ENCODE data around the gene SLC28A3. TPM values are rescaled to one million over a fixed set of nuclear protein-coding genes. Genes with fewer than 3 reads are reported as not detected.

The SLC28A3 gene
- polyA plus RNA-seq, 1 experiment: 0.27 TPM

GRCh38 chr9:84261070-84261746 is 79.3 kb downstream of the SLC28A3 start:
- POLR2A ChIA-PET: interaction anchor here (0.6 kb wide), 1 partner anchor 30 kb away, joined by 4 read pairs; no protein-coding TSS in a partner anchor
- no peaks in the 10 kb centered on the region; the same call in 1 of the 2 replicates for H3K27me3 ChIP-seq (ENCODE audit: control insufficient read depth, insufficient read depth, low read length)
- CTCF ChIA-PET: interaction anchor here (0.6 to 2.7 kb wide), 48 partner anchors 9 to 350 kb away, joined by 3 to 45 read pairs (median 4); partner anchors contain the start of genes HNRNPK, KIF27 and RMI1
- peak; percentile 92 for TF ChIP-seq CTCF (IDR thresholded peaks at IDR 0.05; ENCODE audit: insufficient read depth, low read depth, low read length)
- peak; percentile 14 for DNase-seq (ENCODE audit: low read depth)
- H3K36me3 ChIP-seq (ENCODE audit: control insufficient read depth, insufficient read depth, low read length): no peaks in the 10 kb centered on the region
- H3K4me3 ChIP-seq (ENCODE audit: low read depth, low read length): 0 out of 2 replicates have a peak overlapping the region, but pooled peaks have one; percentile 10

DNA sequence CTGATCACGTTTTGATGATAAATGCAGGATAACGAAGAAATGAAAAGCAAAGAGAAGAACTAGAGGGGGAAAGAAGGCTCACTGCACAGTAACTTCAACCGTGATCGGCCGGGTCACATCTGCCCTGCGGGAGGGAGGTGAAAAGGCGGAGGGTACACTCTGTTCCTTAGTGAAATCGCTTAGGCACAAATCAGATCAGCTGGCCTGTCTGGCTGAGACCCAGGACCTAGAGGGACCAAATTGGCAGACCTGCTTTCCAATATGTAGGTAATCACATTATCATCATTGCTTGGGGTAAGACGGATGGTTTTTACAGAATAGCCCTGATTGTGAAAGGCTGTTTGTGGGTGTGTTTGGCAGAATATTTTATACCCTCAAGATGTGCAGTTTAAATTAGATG is 82.2 kb downstream of the SLC28A3 start:
- H3K36me3 ChIP-seq (ENCODE audit: control insufficient read depth, insufficient read depth, low read length): no peaks in the 10 kb centered on the region
- no peak for TF ChIP-seq CTCF (IDR thresholded peaks at IDR 0.05; ENCODE audit: insufficient read depth, low read depth, low read length)
- H3K4me3 ChIP-seq (ENCODE audit: low read depth, low read length): no peak overlapping the region
- DNase-seq (ENCODE audit: low read depth): no peak
- no peaks in the 10 kb centered on the region for H3K27me3 ChIP-seq (ENCODE audit: control insufficient read depth, insufficient read depth, low read length)
- ChIA-PET CTCF (no interaction called here), POLR2A (no interaction called here)

DNA sequence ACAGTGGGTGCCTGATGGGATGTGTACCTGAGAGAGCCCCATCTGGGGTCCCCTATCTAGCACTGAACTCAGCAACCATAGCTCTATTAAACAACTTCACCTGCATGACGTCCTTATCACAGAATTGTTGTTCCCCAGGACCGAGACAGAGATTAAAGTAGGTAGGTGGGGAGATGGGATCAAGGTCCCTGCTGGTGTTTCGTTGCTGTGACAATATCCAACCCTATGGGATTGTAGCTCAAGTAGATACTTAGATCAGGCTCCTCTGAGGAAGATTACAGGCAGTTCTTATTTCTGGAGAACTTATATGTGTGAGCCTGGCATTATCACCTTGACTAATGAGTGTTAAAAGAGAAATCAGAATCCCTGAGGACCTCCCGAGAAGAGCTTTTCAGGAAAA is 84.9 kb downstream of the SLC28A3 start:
- TF ChIP-seq CTCF (IDR thresholded peaks at IDR 0.05; ENCODE audit: insufficient read depth, low read depth, low read length): no peak
- no peak for DNase-seq (ENCODE audit: low read depth)
- H3K27me3 ChIP-seq (ENCODE audit: control insufficient read depth, insufficient read depth, low read length): peaks cover 3% of the 10 kb centered on the region; the same call in 1 of the 2 replicates
- no peak overlapping the region for H3K4me3 ChIP-seq (ENCODE audit: low read depth, low read length)
- ChIA-PET POLR2A (no interaction called here), CTCF (no interaction called here)
- no peaks in the 10 kb centered on the region for H3K36me3 ChIP-seq (ENCODE audit: control insufficient read depth, insufficient read depth, low read length)

DNA sequence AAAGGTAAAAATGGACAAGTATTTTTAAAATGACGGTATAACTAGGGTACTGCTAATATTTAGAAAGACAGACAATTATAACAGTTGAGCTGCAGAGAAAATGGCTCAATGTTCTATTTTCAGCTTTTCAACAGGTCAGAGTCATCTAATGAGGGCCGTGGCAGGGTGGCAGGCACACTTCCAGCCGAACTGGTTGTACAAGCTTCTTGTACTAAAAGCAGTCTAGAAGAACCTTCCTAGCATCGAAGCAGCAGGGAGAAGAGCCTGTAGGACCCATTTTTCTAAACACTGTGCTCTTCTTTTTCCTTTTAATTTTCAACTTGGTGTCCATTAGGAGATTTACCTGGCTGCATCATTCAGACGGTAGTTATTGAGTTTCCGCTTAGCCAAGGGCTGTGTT is 85.6 kb downstream of the SLC28A3 start:
- H3K27me3 ChIP-seq (ENCODE audit: control insufficient read depth, insufficient read depth, low read length): peaks cover 3% of the 10 kb centered on the region; the same call in 1 of the 2 replicates
- no peaks in the 10 kb centered on the region for H3K36me3 ChIP-seq (ENCODE audit: control insufficient read depth, insufficient read depth, low read length)
- H3K4me3 ChIP-seq (ENCODE audit: low read depth, low read length): no peak overlapping the region
- TF ChIP-seq CTCF (IDR thresholded peaks at IDR 0.05; ENCODE audit: insufficient read depth, low read depth, low read length): no peak
- ChIA-PET POLR2A (no interaction called here), CTCF (interaction anchor here (0.6 to 1.0 kb wide), 3 partner anchors 22 to 317 kb away, joined by 3 to 4 read pairs (median 3); no protein-coding TSS in a partner anchor)
- DNase-seq (ENCODE audit: low read depth): no peak

DNA sequence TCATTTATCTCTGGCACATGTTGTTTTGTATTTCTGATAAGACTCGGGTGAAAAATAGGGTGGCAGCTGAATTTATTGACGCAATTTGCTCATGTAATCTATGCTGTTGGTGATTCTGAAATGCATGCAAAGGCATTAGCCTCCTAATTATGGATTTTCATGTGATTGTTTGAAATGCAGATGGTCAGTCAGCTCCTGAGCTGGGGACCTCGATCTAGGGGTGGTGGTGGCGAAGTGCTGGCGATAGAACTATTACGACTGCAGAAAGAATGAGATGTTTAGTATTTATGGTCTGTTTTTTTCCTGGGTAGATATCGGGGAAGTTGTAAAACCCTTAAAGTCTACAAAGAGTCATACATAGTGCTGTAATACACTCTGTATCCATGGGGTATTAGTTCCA is 88.6 kb downstream of the SLC28A3 start:
- ChIA-PET CTCF (interaction anchor here (1.5 to 3.4 kb wide), 2 partner anchors 9 to 12 kb away, joined by 4 to 24 read pairs; no protein-coding TSS in a partner anchor), POLR2A (no interaction called here)
- Histone ChIP-seq H3K4me3 (ENCODE audit: low read depth, low read length) (no peak overlapping the region), H3K27me3 (ENCODE audit: control insufficient read depth, insufficient read depth, low read length) (peaks cover 3% of the 10 kb centered on the region; the same call in 1 of the 2 replicates), H3K36me3 (ENCODE audit: control insufficient read depth, insufficient read depth, low read length) (no peaks in the 10 kb centered on the region)
- DNase-seq (ENCODE audit: low read depth): no peak
- no peak for TF ChIP-seq CTCF (IDR thresholded peaks at IDR 0.05; ENCODE audit: insufficient read depth, low read depth, low read length)

All from BJ (cell line).